Transverse colon (tissue), 4 donors: ENCODE measurements around the gene CERK. TPM values are rescaled to one million over a fixed set of nuclear protein-coding genes. Genes with fewer than 3 reads are reported as not detected.

Experiments used
- DNase-seq: peaks from one replicate; pipeline ENCODE4 v3.0.0-alpha.2; 2019
- H3K27ac ChIP-seq, 4 donors: fragments of 200-600 bp; sonication (generic); 2 replicates each; pipeline ENCODE4 v1.5.1; 2016 to 2018; ENCODE audit warnings: inconsistent platforms in 4 of 4
- H3K27me3 ChIP-seq: fragments of 200-600 bp; sonication (generic); 2 replicates; pipeline ENCODE4 v1.5.1; 2017; ENCODE audit warnings: inconsistent platforms
- H3K36me3 ChIP-seq, 4 donors: fragments of 200-600 bp; sonication (generic); 2 replicates each; pipeline ENCODE4 v1.5.1; 2017 to 2019; ENCODE audit warnings: inconsistent platforms in 4 of 4
- H3K4me1 ChIP-seq, 4 donors: fragments of 200-600 bp; sonication (generic); 2 replicates each; pipeline ENCODE4 v1.5.1; 2017 to 2020; ENCODE audit warnings: inconsistent platforms in 4 of 4
- H3K4me3 ChIP-seq, 4 donors: fragments of 200-600 bp; sonication (generic); 1 replicate in 1 of 4; 2 replicates in 3 of 4; pipeline versions ENCODE4 v1.5.1 to v1.6.1; 2017 to 2019; ENCODE audit warnings: inconsistent platforms in 4 of 4
- H3K9me3 ChIP-seq, 2 donors: fragments of 200-600 bp; sonication (generic); 2 replicates each; pipeline ENCODE4 v1.5.1; 2017 to 2019; ENCODE audit warnings: inconsistent platforms in 2 of 2
- EP300 ChIP-seq: sonication (generic); formaldehyde crosslinking; IDR thresholded peaks from one replicate; pipeline ENCODE4 v1.6.1; 2017; ENCODE audit warnings: antibody characterized with exemption, low read depth
- POLR2A ChIP-seq: fragments of 450-650 bp; IDR thresholded peaks from one replicate; pipeline ENCODE4 v1.6.1; 2016; ENCODE audit warnings: antibody characterized with exemption, mild to moderate bottlenecking, moderate library complexity
- POLR2AphosphoS5 ChIP-seq, 3 donors: sonication (generic); formaldehyde crosslinking; IDR thresholded peaks; one replicate each; pipeline ENCODE4 v1.6.1; 2016; ENCODE audit warnings: antibody characterized with exemption in 3 of 3
- WGBS, 2 donors: methylation state at CpG; one replicate each; pipeline ENCODE4 v1.1.5; 2018; ENCODE audit warnings: low coverage in 1 of 2; 5-methylcytosine and 5-hydroxymethylcytosine counted together
- in situ Hi-C, 4 donors: fragments of 200-750 bp; cut with MboI; loops; one replicate each; pipeline versions ENCODE4 v1.15.0 to v1.15.1; 2017; ENCODE audit warnings: low sequenced_read_pairs in 3 of 4, low pct_ligation_motif_present in 1 of 4, low pct_unique_long_range_greater_than_20kb in 1 of 4
- intact Hi-C: fragments of 100-400 bp; cut with DNase I; formaldehyde crosslinking; loops from one replicate; pipeline ENCODE4 v1.15.1; 2023; ENCODE audit warnings: low total_unique reads
- total RNA-seq, 4 donors: library from RNA; depleted of rRNA; stranded (reverse); fragments of >200 nt; gene quantifications; one replicate each; pipeline ENCODE4 v1.1.0, GENCODE V29; 2016
- TF ChIP-seq, protein P1 (sequence below), 5 experiments: fragments of 200-600 bp in 3 of 5; fragments of 450-650 bp in 2 of 5; sonication (generic) in 3 of 5; IDR thresholded peaks; 1 replicate in 2 of 5; 2 replicates in 3 of 5; pipeline ENCODE4 v1.5.1; 2016 to 2017; ENCODE audit warnings: antibody characterized with exemption in 5 of 5, inconsistent platforms in 3 of 5, mild to moderate bottlenecking in 2 of 5, moderate library complexity in 1 of 5

CERK gene
- total RNA-seq, 4 donors from 2014 or later = 13.7 to 72.2 (median 63.5) TPM

DNA sequence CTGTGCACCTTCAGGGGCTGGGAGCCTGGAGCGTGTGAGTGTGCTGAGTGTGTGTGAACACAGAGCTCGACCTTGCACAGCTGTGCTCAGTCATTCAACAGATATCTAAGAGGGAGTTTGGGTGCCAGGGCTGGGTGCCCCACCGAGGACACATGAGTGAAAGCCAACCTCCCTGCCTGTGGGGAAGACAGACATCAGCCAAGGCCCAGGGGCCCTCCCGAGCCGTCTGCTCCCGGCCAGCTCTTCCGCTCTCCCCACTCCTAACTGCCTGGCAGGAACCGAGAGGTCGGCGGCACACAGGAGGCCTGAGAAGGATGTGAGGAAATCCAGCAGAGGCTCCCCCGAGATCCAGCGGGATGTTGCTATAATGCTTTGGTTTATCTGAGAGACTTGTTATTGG lies 32.0 kb downstream of the CERK start:
- no peak for DNase-seq
- H3K27me3 ChIP-seq = no peaks in the 10 kb centered on the region
- WGBS, 2 donors = 97 to 100% methylated on average over 3 to 12 of the region's 12 CpGs
- in situ Hi-C loops = loop anchor here in 1 of 4 donors (25.0 kb wide), 1 partner anchor 144 kb away; no protein-coding TSS in a partner anchor
- H3K4me3 ChIP-seq = no peak overlapping the region
- TF ChIP-seq POLR2AphosphoS5 (IDR thresholded peaks at IDR 0.05) = no peak
- TF ChIP-seq EP300 = no peak
- TF ChIP-seq POLR2A = no peak
- TF ChIP-seq, protein P1, sequence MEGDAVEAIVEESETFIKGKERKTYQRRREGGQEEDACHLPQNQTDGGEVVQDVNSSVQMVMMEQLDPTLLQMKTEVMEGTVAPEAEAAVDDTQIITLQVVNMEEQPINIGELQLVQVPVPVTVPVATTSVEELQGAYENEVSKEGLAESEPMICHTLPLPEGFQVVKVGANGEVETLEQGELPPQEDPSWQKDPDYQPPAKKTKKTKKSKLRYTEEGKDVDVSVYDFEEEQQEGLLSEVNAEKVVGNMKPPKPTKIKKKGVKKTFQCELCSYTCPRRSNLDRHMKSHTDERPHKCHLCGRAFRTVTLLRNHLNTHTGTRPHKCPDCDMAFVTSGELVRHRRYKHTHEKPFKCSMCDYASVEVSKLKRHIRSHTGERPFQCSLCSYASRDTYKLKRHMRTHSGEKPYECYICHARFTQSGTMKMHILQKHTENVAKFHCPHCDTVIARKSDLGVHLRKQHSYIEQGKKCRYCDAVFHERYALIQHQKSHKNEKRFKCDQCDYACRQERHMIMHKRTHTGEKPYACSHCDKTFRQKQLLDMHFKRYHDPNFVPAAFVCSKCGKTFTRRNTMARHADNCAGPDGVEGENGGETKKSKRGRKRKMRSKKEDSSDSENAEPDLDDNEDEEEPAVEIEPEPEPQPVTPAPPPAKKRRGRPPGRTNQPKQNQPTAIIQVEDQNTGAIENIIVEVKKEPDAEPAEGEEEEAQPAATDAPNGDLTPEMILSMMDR (IDR thresholded peaks at IDR 0.05) = no peak
- no peaks in the 10 kb centered on the region for H3K9me3 ChIP-seq
- intact Hi-C loops = no loop called here
- no peak overlapping the region for H3K27ac ChIP-seq
- H3K4me1 ChIP-seq = no peaks in the 10 kb centered on the region
- H3K36me3 ChIP-seq = peaks cover 0 to 40% (median 18%) of the 10 kb centered on the region in 4 donors

DNA sequence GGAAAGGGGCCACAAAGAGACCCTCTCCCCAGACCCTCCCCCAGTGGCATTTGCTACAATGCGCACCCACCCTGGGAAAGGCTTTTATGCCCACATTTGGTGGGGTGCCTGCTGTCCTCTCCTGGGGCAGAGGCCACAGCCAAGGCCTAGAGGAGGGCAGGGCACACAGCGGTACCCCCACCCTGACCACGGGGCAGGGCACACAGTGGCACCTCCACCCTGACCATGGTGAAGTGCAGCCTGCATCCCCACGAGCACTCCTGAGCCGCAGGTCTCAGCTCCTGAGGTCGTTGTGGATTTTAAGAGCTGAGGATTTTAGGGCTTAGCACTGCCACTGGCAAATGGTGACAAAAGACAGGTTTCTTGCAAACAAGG lies 34.1 kb downstream of the CERK start:
- no peak overlapping the region for H3K27ac ChIP-seq
- DNase-seq = no peak
- in situ Hi-C loops = loop anchor here in 1 of 4 donors (25.0 kb wide), 1 partner anchor 142 kb away; no protein-coding TSS in a partner anchor
- H3K4me3 ChIP-seq = no peak overlapping the region
- H3K36me3 ChIP-seq = peaks cover 0 to 34% (median 15%) of the 10 kb centered on the region in 4 donors
- no peaks in the 10 kb centered on the region for H3K27me3 ChIP-seq
- TF ChIP-seq, protein P1 (IDR thresholded peaks at IDR 0.05) = no peak
- TF ChIP-seq POLR2A (no peak), POLR2AphosphoS5 (IDR thresholded peaks at IDR 0.05) (no peak), EP300 (no peak)
- H3K9me3 ChIP-seq = no peaks in the 10 kb centered on the region
- 90% methylated on average over 5 of the region's 6 CpGs; no CpG with 5 or more reads in 1 of the 2 donors for WGBS, 2 donors
- intact Hi-C loops = no loop called here
- H3K4me1 ChIP-seq = no peaks in the 10 kb centered on the region

DNA sequence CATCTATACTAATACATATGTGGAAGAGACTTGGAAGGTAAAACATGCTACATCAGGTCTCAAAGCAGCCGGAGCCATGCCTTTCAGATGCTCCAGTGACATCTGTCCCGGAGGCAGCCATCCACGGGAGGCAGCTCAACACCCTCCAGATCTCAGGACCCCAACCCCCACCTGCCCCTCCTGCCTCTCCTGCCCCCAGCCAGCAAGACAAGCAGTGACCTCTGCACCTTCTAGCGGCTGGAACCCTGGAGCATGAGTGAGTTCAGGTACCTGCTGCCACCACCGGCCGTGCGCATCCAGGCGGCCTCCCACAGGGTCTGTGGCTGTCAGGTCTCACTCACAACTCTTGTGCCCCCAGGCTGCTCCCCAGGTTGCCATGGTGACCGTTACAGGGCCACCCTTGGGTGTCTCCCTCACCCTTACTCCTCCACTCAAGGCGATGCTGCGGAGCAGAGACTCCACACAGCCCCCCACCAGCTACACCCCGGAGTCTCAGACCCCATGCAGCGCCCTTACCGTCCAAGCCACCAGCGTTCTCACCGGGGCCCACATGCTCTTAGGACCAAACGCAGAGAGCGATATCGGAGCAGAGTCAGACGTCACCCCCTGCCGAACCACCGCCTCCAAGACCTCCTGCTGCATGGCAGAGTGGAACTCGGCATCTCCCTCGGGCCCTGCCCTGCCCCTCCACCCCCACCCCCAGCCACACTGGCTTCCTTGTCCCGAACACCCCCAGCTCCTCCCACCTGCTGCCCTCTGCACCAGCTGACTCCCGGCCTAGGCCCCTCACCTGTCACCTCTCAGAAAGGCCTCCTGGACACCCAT lies 34.7 kb downstream of the CERK start:
- no peak for TF ChIP-seq EP300
- TF ChIP-seq POLR2AphosphoS5 (IDR thresholded peaks at IDR 0.05) = no peak
- TF ChIP-seq, protein P1 (IDR thresholded peaks at IDR 0.05) = no peak
- TF ChIP-seq POLR2A = no peak
- intact Hi-C loops (no loop called here), in situ Hi-C loops (loop anchor here in 1 of 4 donors (25.0 kb wide), 1 partner anchor 141 kb away; no protein-coding TSS in a partner anchor)
- H3K27ac ChIP-seq = no peak overlapping the region
- no peaks in the 10 kb centered on the region for H3K9me3 ChIP-seq
- H3K27me3 ChIP-seq = no peaks in the 10 kb centered on the region
- WGBS, 2 donors = 97% methylated on average over 26 of the region's 26 CpGs; no CpG with 5 or more reads in 1 of the 2 donors
- no peak overlapping the region for H3K4me3 ChIP-seq
- H3K4me1 ChIP-seq = no peaks in the 10 kb centered on the region
- peaks cover 0 to 36% (median 18%) of the 10 kb centered on the region in 4 donors for H3K36me3 ChIP-seq
- DNase-seq = no peak

DNA sequence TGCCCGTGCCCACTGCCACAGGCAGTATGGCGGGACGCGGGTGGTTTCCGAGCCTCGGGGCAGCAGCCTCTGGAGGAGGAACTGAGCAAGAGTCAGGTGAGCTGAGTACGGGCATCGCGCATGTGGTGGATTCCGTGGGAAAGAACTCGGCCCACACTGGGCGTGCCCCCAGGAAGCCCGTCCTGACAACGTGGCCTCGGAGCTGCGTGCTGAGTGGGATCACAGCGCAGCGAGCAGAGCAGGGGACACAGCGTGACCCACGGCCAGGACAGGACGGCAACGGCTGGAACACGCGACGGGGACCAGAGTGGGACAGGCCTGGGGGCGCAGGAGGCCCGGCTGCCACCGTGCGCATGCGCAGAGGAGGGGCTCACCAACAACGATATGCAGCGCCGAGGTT lies 36.8 kb downstream of the CERK start:
- H3K36me3 ChIP-seq = peaks cover 0 to 49% (median 22%) of the 10 kb centered on the region in 4 donors
- no peak overlapping the region for H3K27ac ChIP-seq
- in situ Hi-C loops (loop anchor here in 1 of 4 donors (25.0 kb wide), 1 partner anchor 139 kb away; no protein-coding TSS in a partner anchor), intact Hi-C loops (no loop called here)
- TF ChIP-seq POLR2AphosphoS5 (IDR thresholded peaks at IDR 0.05) (no peak), EP300 (no peak), POLR2A (no peak)
- TF ChIP-seq, protein P1 (IDR thresholded peaks at IDR 0.05) = no peak
- no peak for DNase-seq
- H3K4me3 ChIP-seq = no peak overlapping the region
- H3K9me3 ChIP-seq = no peaks in the 10 kb centered on the region
- WGBS, 2 donors = 95% methylated on average over 33 of the region's 33 CpGs; no CpG with 5 or more reads in 1 of the 2 donors
- no peaks in the 10 kb centered on the region for H3K27me3 ChIP-seq
- no peaks in the 10 kb centered on the region for H3K4me1 ChIP-seq
